Endothelial cell of umbilical vein (primary cell): Measurements from ENCODE around the gene TBX4. TPM values are rescaled to one million over a fixed set of nuclear protein-coding genes. Genes with fewer than 3 reads are reported as not detected.

Experiments used
- BruUV-seq: library from RNA; stranded (reverse); fragments of 400-500 nt; replicated peaks from 2 replicates; lab custom pipeline; 2021; lab: Mats Ljungman, UMichigan
- CTCF ChIA-PET: fragments of 300-600, 350-600 bp; sonication (Branson Sonifier 250); formaldehyde crosslinking; loops from one replicate; lab custom pipeline; 2021; ENCODE audit warnings: antibody characterized with exemption, inconsistent platforms; lab: Charles Lee
- POLR2A ChIA-PET: fragments of 300-600, 350-600 bp; sonication (Branson Sonifier 250); formaldehyde crosslinking; loops from one replicate; lab custom pipeline; 2021; ENCODE audit warnings: antibody characterized with exemption, inconsistent platforms; lab: Charles Lee
- DNase-seq: peaks from one replicate; pipeline ENCODE4 v3.0.0-alpha.2; 2011; ENCODE audit warnings: low read depth, low spot score
- FAIRE-seq: peaks from 2 replicates; lab custom pipeline; 2011; peaks lifted over from hg19 to GRCh38; lab: Jason Lieb, UNC
- H2AFZ ChIP-seq: 2 replicates; pipeline ENCODE4 v1.6.0; 2012; ENCODE audit warnings: low read depth, low read length, control low read depth, inconsistent platforms
- H3K27ac ChIP-seq: 2 replicates; pipeline ENCODE4 v1.5.1; 2011; ENCODE audit warnings: low read depth, mild to moderate bottlenecking, control low read depth, low read length, moderate library complexity; ENCODE audit not compliant: insufficient read depth
- H3K27me3 ChIP-seq, 2 experiments: 2 replicates each; pipeline versions ENCODE4 v1.6.0 to v1.6.1; 2011; ENCODE audit warnings: low read length in 2 of 2, mixed read lengths in 1 of 2; ENCODE audit not compliant: control insufficient read depth in 2 of 2, insufficient read depth in 2 of 2
- H3K36me3 ChIP-seq, 2 experiments: 2 replicates in 1 of 2; 3 replicates in 1 of 2; pipeline ENCODE4 v1.5.1; 2011; ENCODE audit warnings: low read length in 2 of 2, mild to moderate bottlenecking in 1 of 2, moderate library complexity in 1 of 2; ENCODE audit not compliant: control insufficient read depth in 2 of 2, insufficient read depth in 2 of 2; ENCODE audit errors: extremely low read depth in 1 of 2
- H3K4me1 ChIP-seq: 3 replicates; pipeline ENCODE4 v1.5.1; 2011; ENCODE audit warnings: mild to moderate bottlenecking, low read length; ENCODE audit not compliant: control insufficient read depth, insufficient read depth; ENCODE audit errors: extremely low read depth
- H3K4me2 ChIP-seq: 2 replicates; pipeline ENCODE4 v1.6.1; 2011; ENCODE audit warnings: low read length, control low read depth, mixed read lengths; ENCODE audit not compliant: insufficient read depth
- H3K4me3 ChIP-seq, 3 experiments: fragments of 200-600 bp in 1 of 3; sonication (generic), shearing (Covaris generic) in 1 of 3; replicated peaks in 1 of 3; 2 replicates each; pipeline ENCODE4 v1.5.1; 2011 to 2016; ENCODE audit warnings: control low read depth in 3 of 3, low read length in 3 of 3, mild to moderate bottlenecking in 2 of 3, inconsistent platforms in 1 of 3, low read depth in 1 of 3, moderate library complexity in 1 of 3; ENCODE audit not compliant: insufficient read depth in 1 of 3
- H3K79me2 ChIP-seq: 2 replicates; pipeline ENCODE4 v1.6.0; 2012; ENCODE audit warnings: low read length, inconsistent platforms; ENCODE audit not compliant: control insufficient read depth, insufficient read depth
- H3K9ac ChIP-seq: replicated peaks from 2 replicates; pipeline ENCODE3; 2011; ENCODE audit warnings: low read length, control low read depth; ENCODE audit not compliant: insufficient read depth; ENCODE audit errors: extremely low read depth
- H3K9me1 ChIP-seq: replicated peaks from 3 replicates; pipeline ENCODE4 v1.6.0; 2011; ENCODE audit warnings: mild to moderate bottlenecking, low read length; ENCODE audit not compliant: control insufficient read depth, insufficient read depth; ENCODE audit errors: extremely low read depth
- H3K9me3 ChIP-seq: replicated peaks from 2 replicates; pipeline ENCODE4 v1.5.1; 2012; ENCODE audit warnings: low read length, inconsistent platforms; ENCODE audit not compliant: control insufficient read depth, insufficient read depth
- H4K20me1 ChIP-seq: replicated peaks from 2 replicates; pipeline ENCODE3; 2011; ENCODE audit warnings: mild to moderate bottlenecking, low read length; ENCODE audit not compliant: control insufficient read depth, insufficient read depth; ENCODE audit errors: extremely low read depth
- EZH2 ChIP-seq: IDR thresholded peaks from 2 replicates; pipeline ENCODE4 v1.6.1; 2012; ENCODE audit warnings: borderline replicate concordance, low read depth, mild to moderate bottlenecking, moderate library complexity, low read length, inconsistent platforms; ENCODE audit not compliant: severe bottlenecking
- FOS ChIP-seq: IDR thresholded peaks from 2 replicates; pipeline ENCODE4 v1.6.1; 2011; ENCODE audit warnings: mild to moderate bottlenecking, low read length, moderate library complexity, borderline replicate concordance; ENCODE audit not compliant: insufficient read depth
- GATA2 ChIP-seq: IDR thresholded peaks from 2 replicates; pipeline ENCODE4 v1.7.0; 2011; ENCODE audit warnings: low read depth, mild to moderate bottlenecking, moderate library complexity, mixed read lengths, low read length; ENCODE audit not compliant: insufficient read length, insufficient read depth
- JUN ChIP-seq: IDR thresholded peaks from 2 replicates; pipeline ENCODE4 v1.6.1; 2011; ENCODE audit warnings: borderline replicate concordance, low read depth; ENCODE audit not compliant: insufficient read length, insufficient read depth
- MAX ChIP-seq: IDR thresholded peaks from 2 replicates; pipeline ENCODE4 v1.6.1; 2011; ENCODE audit not compliant: insufficient read depth, insufficient read length
- MYC ChIP-seq: IDR thresholded peaks from one replicate; pipeline ENCODE4 v1.6.1; 2011; ENCODE audit warnings: mild to moderate bottlenecking, low read depth, low read length
- POLR2A ChIP-seq: IDR thresholded peaks from 2 replicates; pipeline ENCODE4 v1.6.1; 2012; ENCODE audit warnings: low read depth, mild to moderate bottlenecking, control low read depth, low read length
- POLR2AphosphoS5 ChIP-seq: IDR thresholded peaks from 2 replicates; pipeline ENCODE4 v1.6.1; 2012; ENCODE audit warnings: low read depth, mild to moderate bottlenecking, control low read depth, low read length, moderate library complexity; ENCODE audit not compliant: insufficient read depth
- dilution Hi-C: fragments of 300-500 bp; cut with MboI; formaldehyde crosslinking; loops from one replicate; pipeline ENCODE4 v1.15.0; 2019; ENCODE audit warnings: low sequenced_read_pairs; ENCODE audit not compliant: extremely low pct_ligation_motif_present
- intact Hi-C: fragments of 100-400 bp; cut with micrococcal nuclease; formaldehyde crosslinking; loops from one replicate; pipeline ENCODE4 v1.10.0; 2022
- polyA plus RNA-seq, 4 experiments: library from polyadenylated mRNA; depleted of rRNA in 3 of 4; stranded (reverse) in 3 of 4; unstranded in 1 of 4; fragments of >200 nt; gene quantifications; 2 replicates each; pipeline versions ENCODE4 v1.2.1 to v1.2.3, GENCODE V29; 2011 to 2012; ENCODE audit warnings: missing spikeins in 1 of 4
- total RNA-seq: library from RNA; stranded (reverse); gene quantifications from 2 replicates; pipeline ENCODE4 v1.2.3, GENCODE V29; 2021
- TF ChIP-seq, protein P1 (sequence below), 2 donors: IDR thresholded peaks; 1 replicate in 1 of 2; 2 replicates in 1 of 2; pipeline ENCODE4 v1.5.1; 2011; ENCODE audit warnings: low read length in 2 of 2, mild to moderate bottlenecking in 2 of 2, moderate library complexity in 2 of 2, control low read depth in 1 of 2, inconsistent platforms in 1 of 2, low read depth in 1 of 2; ENCODE audit not compliant: insufficient read depth in 1 of 2; ENCODE audit errors: extremely low read depth in 1 of 2

Gene TBX4
- total and polyA plus RNA-seq, 2 donors (not counting 3 experiments of a cell fraction or from before 2014, with no cell fraction given): not detected

- Histone ChIP-seq H3K4me3 (no peak overlapping the region), H3K9ac (no peak overlapping the region), H4K20me1 (no peaks in the 10 kb centered on the region), H3K9me1 (no peaks in the 10 kb centered on the region), H3K9me3 (no peaks in the 10 kb centered on the region), H3K27ac (no peak overlapping the region), H3K4me1 (no peaks in the 10 kb centered on the region), H3K4me2 (no peak overlapping the region), H2AFZ (no peak overlapping the region), H3K27me3 (peaks cover 21 to 38% of the 10 kb centered on the region in 2 experiments), H3K36me3 (no peaks in the 10 kb centered on the region), H3K79me2 (no peaks in the 10 kb centered on the region)
- DNase-seq (no peak), FAIRE-seq (no peak)
- no TSS peak for BruUV-seq
- no peak for TF ChIP-seq MAX
- TF ChIP-seq GATA2: no peak
- no peak for TF ChIP-seq POLR2AphosphoS5
- TF ChIP-seq JUN: no peak
- TF ChIP-seq, protein P1, sequence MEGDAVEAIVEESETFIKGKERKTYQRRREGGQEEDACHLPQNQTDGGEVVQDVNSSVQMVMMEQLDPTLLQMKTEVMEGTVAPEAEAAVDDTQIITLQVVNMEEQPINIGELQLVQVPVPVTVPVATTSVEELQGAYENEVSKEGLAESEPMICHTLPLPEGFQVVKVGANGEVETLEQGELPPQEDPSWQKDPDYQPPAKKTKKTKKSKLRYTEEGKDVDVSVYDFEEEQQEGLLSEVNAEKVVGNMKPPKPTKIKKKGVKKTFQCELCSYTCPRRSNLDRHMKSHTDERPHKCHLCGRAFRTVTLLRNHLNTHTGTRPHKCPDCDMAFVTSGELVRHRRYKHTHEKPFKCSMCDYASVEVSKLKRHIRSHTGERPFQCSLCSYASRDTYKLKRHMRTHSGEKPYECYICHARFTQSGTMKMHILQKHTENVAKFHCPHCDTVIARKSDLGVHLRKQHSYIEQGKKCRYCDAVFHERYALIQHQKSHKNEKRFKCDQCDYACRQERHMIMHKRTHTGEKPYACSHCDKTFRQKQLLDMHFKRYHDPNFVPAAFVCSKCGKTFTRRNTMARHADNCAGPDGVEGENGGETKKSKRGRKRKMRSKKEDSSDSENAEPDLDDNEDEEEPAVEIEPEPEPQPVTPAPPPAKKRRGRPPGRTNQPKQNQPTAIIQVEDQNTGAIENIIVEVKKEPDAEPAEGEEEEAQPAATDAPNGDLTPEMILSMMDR (IDR thresholded peaks at IDR 0.05; ENCODE audit: extremely low read depth in 1 of 2, insufficient read depth in 1 of 2, low read depth in 1 of 2, low read length in 2 of 2): no peak
- no peak for TF ChIP-seq MYC
- TF ChIP-seq POLR2A: no peak
- TF ChIP-seq FOS: no peak
- no peak for TF ChIP-seq EZH2
- CTCF ChIA-PET: no interaction called here
- intact Hi-C loops: no loop called here
- POLR2A ChIA-PET: no interaction called here
- dilution Hi-C loops: no loop called here
These were observed 14.0 kb downstream of the TBX4 start for GRCh38 chr17:61466246-61466645.
